GM19324 (cell line): ENCODE results near the gene UBLCP1.
"Not testable (repeated sequence)": the region's sequence is repeated elsewhere in the genome, so short reads cannot be mapped to it uniquely, and the experiment has no call there.

ENCODE experiments used
- ATAC-seq: cut with Tn5 transposase; IDR thresholded peaks from one replicate; pipeline ENCODE4 v1.9.1; 2021; ENCODE audit warnings: mild to moderate bottlenecking, moderate library complexity; ENCODE audit not compliant: unreplicated experiment, low FRiP score

Gene UBLCP1

GRCh38 chr5:159244890-159245289, 18.2 kb upstream of the UBLCP1 start:
- ATAC-seq = no peak

GRCh38 chr5:159249158-159249557, 13.9 kb upstream of the UBLCP1 start:
- no peak for ATAC-seq

GRCh38 chr5:159252195-159252594, 10.9 kb upstream of the UBLCP1 start:
- ATAC-seq = no peak

- no peak for ATAC-seq
Measured at GRCh38 chr5:159257007-159257406, 6.1 kb upstream of the UBLCP1 start.

- no peak for ATAC-seq
Measured at GRCh38 chr5:159257629-159258283, 5.3 kb upstream of the UBLCP1 start.

- ATAC-seq = no peak
Measured at GRCh38 chr5:159258361-159258760, 4.7 kb upstream of the UBLCP1 start.

- not testable (repeated sequence) for ATAC-seq
Measured at GRCh38 chr5:159260212-159260611, 2.9 kb upstream of the UBLCP1 start.

- no peak for ATAC-seq
Measured at GRCh38 chr5:159262472-159262858, 625 bp upstream of the UBLCP1 start.

GRCh38 chr5:159263569-159263905, 447 bp downstream of the UBLCP1 start:
- ATAC-seq = peak; percentile 18

- ATAC-seq = not testable (repeated sequence)
Measured at GRCh38 chr5:159266764-159267163, 3.7 kb downstream of the UBLCP1 start.

- no peak for ATAC-seq
Measured at GRCh38 chr5:159269723-159270122, 6.6 kb downstream of the UBLCP1 start.

- no peak for ATAC-seq
Measured at GRCh38 chr5:159273923-159274322, 10.8 kb downstream of the UBLCP1 start.

GRCh38 chr5:159274676-159275075, 11.6 kb downstream of the UBLCP1 start:
- no peak for ATAC-seq

- ATAC-seq = no peak
Measured at GRCh38 chr5:159286420-159287035, 23.4 kb downstream of the UBLCP1 start.

- ATAC-seq = no peak
Measured at GRCh38 chr5:159290741-159291140, 27.7 kb downstream of the UBLCP1 start.

- no peak for ATAC-seq
Measured at GRCh38 chr5:159294921-159295320, 31.8 kb downstream of the UBLCP1 start.

- ATAC-seq = not testable (repeated sequence)
Measured at GRCh38 chr5:159297300-159297699, 34.2 kb downstream of the UBLCP1 start.

GRCh38 chr5:159301466-159301865, 38.4 kb downstream of the UBLCP1 start:
- no peak for ATAC-seq

- ATAC-seq = not testable (repeated sequence)
Measured at GRCh38 chr5:159301929-159302860, 39.1 kb downstream of the UBLCP1 start.

- ATAC-seq = no peak
Measured at GRCh38 chr5:159303286-159303685, 40.2 kb downstream of the UBLCP1 start.

GRCh38 chr5:159304961-159305595, 42.0 kb downstream of the UBLCP1 start:
- no peak for ATAC-seq
